COLO829 (cell line): ENCODE results near the gene ERMAP.
"Not testable (repeated sequence)": the region's sequence is repeated elsewhere in the genome, so short reads cannot be mapped to it uniquely, and the experiment has no call there.

ENCODE experiments used
- DNase-seq: peaks from one replicate; pipeline ENCODE4 v3.0.0; 2012; ENCODE audit warnings: low spot score

Gene ERMAP

GRCh38 chr1:42807056-42807668, 9.8 kb upstream of the ERMAP start:
- no peak for DNase-seq

GRCh38 chr1:42814815-42815214, 2.1 kb upstream of the ERMAP start:
- not testable (repeated sequence) for DNase-seq

DNA sequence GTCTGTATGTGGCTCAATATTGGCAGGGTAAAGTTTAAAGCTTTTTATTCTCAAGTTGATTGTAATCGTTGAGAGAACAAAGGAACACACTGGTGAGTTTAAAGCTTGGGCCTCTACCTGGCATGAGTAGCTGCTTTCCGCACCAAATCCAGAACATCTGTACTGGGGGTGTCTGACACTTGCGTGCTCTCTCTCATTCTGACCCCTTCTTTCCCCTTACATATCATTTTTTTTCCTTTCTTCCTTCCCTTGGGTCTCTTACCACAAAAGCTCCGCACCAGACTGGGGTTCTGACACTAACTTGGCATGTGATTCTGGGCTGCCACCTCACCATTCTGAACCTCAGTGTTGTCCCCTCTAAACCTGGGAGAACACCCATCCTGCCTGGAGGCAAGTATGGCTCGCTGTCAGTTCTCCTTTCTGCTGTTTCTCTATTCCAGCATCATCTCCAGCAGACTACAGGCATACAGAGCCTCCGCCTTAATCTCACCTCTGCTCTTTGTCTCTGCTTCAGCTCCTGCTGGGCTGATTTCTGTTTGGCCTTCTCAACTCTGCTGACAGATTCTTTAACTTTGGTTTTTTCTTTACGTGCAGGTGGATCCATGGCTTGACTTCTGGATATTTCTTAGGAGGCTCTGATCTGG, 859 bp upstream of the ERMAP start:
- no peak for DNase-seq

DNA sequence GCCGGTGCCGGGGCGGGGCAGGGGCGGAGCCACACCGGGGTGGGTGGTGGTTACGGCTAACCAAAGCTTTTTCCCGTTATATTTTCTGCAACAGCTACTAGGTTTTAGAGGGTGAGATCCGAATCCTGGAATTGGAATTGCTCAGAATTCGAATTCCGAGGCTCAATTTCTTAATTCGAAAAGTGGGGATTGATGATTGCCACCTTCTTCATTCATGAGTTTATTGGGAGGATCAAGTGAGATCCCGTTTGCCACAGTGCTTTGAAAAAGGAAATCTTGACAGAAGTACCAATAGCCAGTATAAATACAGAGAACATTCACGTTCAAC, 482 bp downstream of the ERMAP start:
- DNase-seq, result no peak

- DNase-seq, result no peak
Measured at GRCh38 chr1:42817976-42818375, 1.1 kb downstream of the ERMAP start.

DNA sequence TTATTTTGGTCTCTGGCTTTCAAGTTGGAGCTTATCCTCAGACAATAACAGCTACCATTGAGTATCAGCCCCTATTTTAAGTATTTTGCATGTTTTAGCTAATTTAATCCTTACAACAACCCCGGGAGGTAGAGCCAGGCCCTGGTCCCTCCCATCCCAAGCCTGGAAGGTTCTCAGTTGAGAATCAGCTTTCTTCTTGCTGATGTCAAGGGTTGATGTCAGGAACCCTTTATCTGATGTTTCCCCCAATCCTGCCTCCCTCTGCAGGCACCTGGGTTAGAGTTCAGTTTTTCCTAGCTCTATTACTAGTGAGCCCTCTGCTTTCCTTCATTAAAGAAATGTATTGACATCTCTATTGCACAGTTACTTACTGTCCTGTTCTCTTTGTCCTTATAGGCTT, 3.9 kb downstream of the ERMAP start:
- DNase-seq, result no peak

DNA sequence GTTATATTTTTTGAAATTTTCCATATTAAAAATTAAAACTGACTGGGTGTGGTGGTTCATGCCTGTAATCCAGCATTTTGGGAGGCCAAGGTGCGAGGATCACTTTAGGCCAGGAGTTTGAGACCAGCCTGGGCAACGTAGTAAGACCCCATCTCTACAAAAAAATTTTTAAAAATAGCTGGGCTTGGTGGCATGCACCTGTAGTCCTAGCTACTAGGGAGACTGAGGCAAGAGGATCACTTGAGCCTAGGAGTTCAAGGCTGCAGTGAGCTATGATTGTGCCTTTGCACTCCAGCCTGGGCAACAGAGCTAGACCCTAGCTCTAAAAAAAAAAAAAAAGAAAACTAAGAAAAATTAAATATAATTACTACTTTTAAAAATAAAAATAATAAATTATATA, 4.8 kb downstream of the ERMAP start:
- no peak for DNase-seq

GRCh38 chr1:42822800-42823392, 6.0 kb downstream of the ERMAP start:
- no peak for DNase-seq

GRCh38 chr1:42824481-42825035, 7.6 kb downstream of the ERMAP start:
- no peak for DNase-seq

DNA sequence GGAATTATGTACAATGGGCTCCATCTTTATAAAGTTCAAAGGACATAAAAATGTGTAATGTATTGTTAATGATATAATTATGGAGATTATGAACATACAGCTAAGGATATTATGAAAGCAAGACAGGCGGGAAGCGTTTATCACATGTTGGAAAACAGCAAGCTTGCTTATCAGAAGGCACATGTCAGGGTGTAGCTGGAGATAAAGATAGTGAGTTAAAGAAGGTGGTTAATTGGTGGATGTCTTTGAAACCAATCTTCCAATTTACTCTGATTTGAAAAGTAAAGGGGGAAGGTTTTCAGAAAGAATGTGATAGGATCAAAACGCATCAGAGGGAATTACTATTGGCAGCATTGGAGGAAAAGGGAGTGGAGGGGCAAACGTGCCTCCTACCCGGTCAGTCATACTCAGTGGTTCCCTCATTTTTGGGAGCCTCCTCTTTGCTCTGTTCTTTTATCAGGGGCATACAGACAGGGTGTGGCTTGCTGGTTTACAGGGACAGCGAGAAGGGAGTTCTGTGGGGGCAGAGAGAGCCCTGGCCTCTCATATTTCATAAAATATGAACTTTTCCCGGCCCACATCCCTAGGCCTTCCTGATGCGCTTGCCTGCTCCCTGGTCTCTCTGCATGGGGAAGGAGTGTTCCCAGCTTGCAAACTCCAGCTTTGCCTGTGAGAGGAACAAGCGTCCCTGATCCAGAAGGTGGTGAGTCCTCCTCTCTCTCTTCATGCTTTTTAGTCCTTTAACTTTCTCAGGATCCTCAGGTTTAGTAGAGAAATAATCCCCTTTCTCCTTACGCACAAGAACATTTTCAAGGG, 8.3 kb downstream of the ERMAP start:
- DNase-seq, result no peak

- no peak for DNase-seq
Measured at GRCh38 chr1:42830631-42831030, 13.7 kb downstream of the ERMAP start.

DNA sequence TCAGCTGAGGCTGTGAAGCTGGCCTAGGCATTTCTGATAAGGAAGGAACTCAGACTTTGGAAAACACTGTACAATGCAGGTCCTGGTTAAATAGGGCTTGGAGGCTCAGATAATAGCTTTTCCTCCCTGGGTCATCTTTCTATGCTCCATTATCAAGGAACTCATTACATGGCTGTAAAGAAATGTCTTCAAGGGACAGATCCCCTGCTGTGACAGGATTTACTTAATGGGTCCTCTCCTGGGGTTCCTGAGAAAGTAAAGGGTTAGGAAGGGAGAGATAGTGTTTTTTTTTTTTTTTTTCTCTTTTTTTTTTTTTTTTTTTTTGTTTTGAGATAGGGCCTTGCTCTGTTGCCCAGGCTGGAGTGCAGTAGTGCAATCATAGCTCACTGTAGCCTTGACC, 14.4 kb downstream of the ERMAP start:
- no peak for DNase-seq

GRCh38 chr1:42832641-42833240, 15.8 kb downstream of the ERMAP start:
- DNase-seq, result no peak

- no peak for DNase-seq
Measured at GRCh38 chr1:42833981-42834380, 17.1 kb downstream of the ERMAP start.

DNA sequence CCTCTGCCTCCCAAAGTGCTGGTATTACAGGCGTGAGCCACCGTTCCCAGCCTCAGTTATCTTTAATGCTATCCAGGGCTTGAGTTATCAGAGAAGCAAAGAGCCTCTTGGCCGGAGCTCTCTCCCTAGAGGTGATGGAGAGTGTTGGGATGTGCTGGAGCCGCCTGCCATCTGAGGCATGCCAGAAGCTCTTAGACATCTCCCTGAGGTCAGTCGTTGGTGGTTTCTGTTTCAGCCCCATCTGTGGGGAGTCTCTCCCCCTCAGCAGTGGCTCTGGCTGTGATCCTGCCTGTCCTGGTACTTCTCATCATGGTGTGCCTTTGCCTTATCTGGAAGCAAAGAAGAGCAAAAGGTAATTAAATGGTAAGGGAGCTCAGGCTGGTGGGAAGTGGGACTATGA, 17.9 kb downstream of the ERMAP start:
- DNase-seq, result no peak

DNA sequence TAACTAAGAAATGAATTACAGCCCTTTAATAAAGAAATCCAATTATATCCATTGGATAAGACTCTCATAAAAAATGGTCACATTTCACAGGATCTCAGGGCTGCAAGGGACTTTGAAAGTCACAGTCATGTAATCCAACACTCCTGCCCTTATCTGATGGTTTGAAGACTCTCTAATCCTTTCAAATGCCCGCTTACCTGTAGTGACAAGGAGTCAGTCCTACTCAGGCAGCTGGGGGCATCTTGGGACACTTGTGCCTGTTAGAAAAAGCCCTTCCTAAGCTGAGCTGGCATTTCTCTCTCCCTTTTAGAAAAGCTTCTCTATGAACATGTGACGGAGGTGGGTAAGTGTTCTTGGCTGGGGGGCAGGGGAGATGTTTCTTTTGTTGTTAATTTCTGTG, 18.5 kb downstream of the ERMAP start:
- DNase-seq, result no peak

DNA sequence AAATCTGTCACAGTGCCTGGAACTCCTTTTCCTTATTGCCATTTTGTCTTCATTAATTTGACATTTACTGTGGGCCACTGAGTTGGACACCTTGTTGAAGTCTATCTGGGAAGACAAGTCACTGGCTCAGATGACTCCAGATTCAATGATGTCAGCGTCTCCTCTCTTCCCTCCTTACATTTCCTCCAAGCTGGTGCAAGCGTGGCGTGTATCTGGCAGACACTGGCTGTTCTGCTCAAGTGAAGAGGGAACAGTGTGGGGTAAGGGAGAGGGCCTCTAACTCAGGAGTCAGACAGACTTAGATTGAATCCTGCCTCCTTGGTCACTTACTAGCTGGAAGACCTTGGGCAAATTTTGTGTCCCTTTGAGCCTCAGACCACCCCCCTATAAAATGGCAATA, 20.8 kb downstream of the ERMAP start:
- no peak for DNase-seq

DNA sequence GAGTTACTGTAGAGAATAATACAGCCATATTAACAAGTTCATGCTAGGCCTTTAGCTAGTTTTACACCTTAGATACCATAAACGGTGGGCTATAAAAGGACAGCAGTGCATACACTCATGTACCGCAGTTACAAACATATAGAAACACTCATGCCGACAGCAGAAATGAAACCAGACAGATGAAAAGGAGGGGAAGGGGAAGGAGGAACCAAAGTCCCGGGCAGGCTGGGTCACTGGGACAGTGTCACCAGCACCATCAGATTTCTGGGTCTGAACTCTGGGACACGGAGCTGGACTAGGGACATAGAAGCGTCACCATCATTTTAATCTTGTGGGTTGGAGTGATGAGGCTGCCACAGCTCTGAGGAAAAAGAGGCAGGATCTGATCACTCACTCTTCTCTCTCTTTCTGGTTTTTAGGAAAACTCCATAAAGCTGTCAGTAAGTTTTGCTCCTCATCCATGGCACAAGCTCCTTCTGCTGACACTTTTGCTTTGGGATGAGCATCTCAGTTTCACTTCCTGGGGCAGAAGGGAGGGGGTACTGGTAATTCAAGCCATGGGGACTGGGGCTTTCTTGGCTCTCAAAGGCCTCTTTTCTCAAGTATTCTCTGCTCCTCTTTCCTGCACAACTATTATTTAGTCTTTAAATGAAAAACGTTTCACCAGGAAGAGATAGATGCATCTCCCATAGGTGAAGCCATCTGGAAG, 21.7 kb downstream of the ERMAP start:
- DNase-seq, result no peak

DNA sequence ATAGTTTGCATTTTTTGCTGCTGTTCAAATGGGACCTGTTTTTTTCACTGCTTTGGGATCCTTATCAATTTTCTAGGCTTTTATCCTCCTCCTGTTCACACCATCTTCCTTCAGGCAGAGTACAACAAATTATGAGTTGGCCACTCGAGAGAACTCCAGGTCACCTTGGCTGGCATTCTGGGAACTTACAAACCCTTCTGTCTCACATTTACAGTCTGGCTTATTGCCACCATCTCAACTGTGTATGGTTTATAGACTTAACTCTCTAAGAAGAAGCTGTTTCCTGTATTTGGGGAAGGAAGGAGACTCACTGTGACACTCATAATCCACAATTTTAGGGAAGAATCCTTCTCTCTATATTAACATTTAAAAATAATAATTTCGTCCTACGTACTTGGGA, 24.1 kb downstream of the ERMAP start:
- no peak for DNase-seq

GRCh38 chr1:42841440-42842147, 24.7 kb downstream of the ERMAP start:
- no peak for DNase-seq

- no peak for DNase-seq
Measured at GRCh38 chr1:42844592-42845140, 27.7 kb downstream of the ERMAP start.
